Activated naive CD4-positive, alpha-beta T cell treated with anti-CD3 and anti-CD28 coated beads, Interleukin-2, amount 50 U/mL, for 16 hours (primary cell): ENCODE measurements around the gene TMEM266.

Experiments used
- DNase-seq: peaks from one replicate; pipeline ENCODE4 v3.0.0-alpha.2; 2020

Gene TMEM266

GRCh38 chr15:76190751-76191538 lies 131.2 kb downstream of the TMEM266 start:
- DNase-seq = peak; percentile 73

GRCh38 chr15:76191539-76192244 lies 131.9 kb downstream of the TMEM266 start:
- DNase-seq = no peak

- DNase-seq = no peak
Observed at GRCh38 chr15:76192715-76193114, 132.9 kb downstream of the TMEM266 start.

GRCh38 chr15:76193934-76194333 lies 134.1 kb downstream of the TMEM266 start:
- DNase-seq = no peak

- no peak for DNase-seq
Observed at GRCh38 chr15:76195506-76196268, 135.9 kb downstream of the TMEM266 start.

- DNase-seq = no peak
Observed at GRCh38 chr15:76196269-76197231, 136.8 kb downstream of the TMEM266 start.

GRCh38 chr15:76197703-76198455 lies 138.1 kb downstream of the TMEM266 start:
- DNase-seq = no peak

GRCh38 chr15:76198456-76199105 lies 138.8 kb downstream of the TMEM266 start:
- DNase-seq = no peak

GRCh38 chr15:76199106-76200082 lies 139.6 kb downstream of the TMEM266 start:
- no peak for DNase-seq

- no peak for DNase-seq
Observed at GRCh38 chr15:76200083-76200465, 140.3 kb downstream of the TMEM266 start.

GRCh38 chr15:76200641-76201105 lies 140.9 kb downstream of the TMEM266 start:
- no peak for DNase-seq

- no peak for DNase-seq
Observed at GRCh38 chr15:76201536-76202255, 141.9 kb downstream of the TMEM266 start.

- DNase-seq = no peak
Observed at GRCh38 chr15:76203346-76204108, 143.7 kb downstream of the TMEM266 start.

- no peak for DNase-seq
Observed at GRCh38 chr15:76204109-76204845, 144.5 kb downstream of the TMEM266 start.

- DNase-seq = no peak
Observed at GRCh38 chr15:76204916-76205460, 145.2 kb downstream of the TMEM266 start.

GRCh38 chr15:76206325-76206976 lies 146.7 kb downstream of the TMEM266 start:
- no peak for DNase-seq
